Activated CD8-positive, alpha-beta T cell treated with anti-CD3 and anti-CD28 coated beads for 36 hours (primary cell): ENCODE data around the gene ITPR2. TPM values are rescaled to one million over a fixed set of nuclear protein-coding genes. Genes with fewer than 3 reads are reported as not detected.

ENCODE experiments used
- ATAC-seq: fragments of 200-7000 bp; cut with Tn5 transposase; one replicate; pipeline ENCODE4 v1.10.0; 2021; ENCODE audit warnings: mild to moderate bottlenecking, moderate library complexity
- CTCF ChIA-PET: fragments of 350-600 bp; sonication (Branson Sonifier 250); formaldehyde crosslinking; loops from one replicate; lab custom pipeline; 2021; ENCODE audit warnings: antibody characterized with exemption; lab: Charles Lee
- POLR2A ChIA-PET: fragments of 350-600 bp; sonication (Branson Sonifier 250); formaldehyde crosslinking; loops from one replicate; lab custom pipeline; 2021; ENCODE audit warnings: antibody characterized with exemption; lab: Charles Lee
- DNase-seq: peaks from one replicate; pipeline ENCODE4 v3.0.0-alpha.2; 2020
- H3K27ac Mint-ChIP-seq: one replicate; pipeline ENCODE4 v1.8.0; 2021; ENCODE audit warnings: mild to moderate bottlenecking, mixed read lengths
- H3K27me3 Mint-ChIP-seq: one replicate; pipeline ENCODE4 v1.8.0; 2021; ENCODE audit warnings: mixed read lengths
- H3K36me3 Mint-ChIP-seq: one replicate; pipeline ENCODE4 v1.8.0; 2021; ENCODE audit warnings: low read depth, mixed read lengths
- H3K4me1 Mint-ChIP-seq: one replicate; pipeline ENCODE4 v1.8.0; 2021; ENCODE audit warnings: low read depth, mixed read lengths
- H3K4me3 Mint-ChIP-seq: one replicate; pipeline ENCODE4 v1.8.0; 2021; ENCODE audit warnings: mild to moderate bottlenecking, moderate library complexity, mixed read lengths
- H3K9me3 Mint-ChIP-seq: one replicate; pipeline ENCODE4 v1.8.0; 2021; ENCODE audit warnings: mixed read lengths
- CTCF ChIP-seq: fragments of 200-600 bp; IDR thresholded peaks from one replicate; pipeline ENCODE4 v1.8.0; 2022; ENCODE audit warnings: antibody characterized with exemption, mild to moderate bottlenecking
- intact Hi-C: fragments of 100-400 bp; cut with micrococcal nuclease; formaldehyde crosslinking; loops from one replicate; pipeline ENCODE4 v1.10.0; 2022
- total RNA-seq, 2 experiments: library from RNA; stranded (reverse); gene quantifications; one replicate each; pipeline ENCODE4 v1.2.3, GENCODE V29; 2021

The ITPR2 gene
- total RNA-seq, 2 experiments from 2014 or later = 38.9 to 41.2 TPM

GRCh38 chr12:26818636-26819035 lies 14.4 kb downstream of the ITPR2 start:
- H3K4me3 Mint-ChIP-seq = no peak overlapping the region
- H3K36me3 Mint-ChIP-seq = peaks cover 12% of the 10 kb centered on the region
- peaks cover 23% of the 10 kb centered on the region for H3K4me1 Mint-ChIP-seq
- ChIA-PET CTCF (interaction anchor here (1.8 kb wide), 1 partner anchor 9 kb away, joined by 3 read pairs; no protein-coding TSS in a partner anchor), POLR2A (no interaction called here)
- no peak overlapping the region for H3K27ac Mint-ChIP-seq
- intact Hi-C loops = no loop called here
- no peak for ATAC-seq
- TF ChIP-seq CTCF = no peak
- H3K27me3 Mint-ChIP-seq = no peaks in the 10 kb centered on the region
- DNase-seq = no peak
- H3K9me3 Mint-ChIP-seq = no peaks in the 10 kb centered on the region

GRCh38 chr12:26818201-26818600 lies 14.8 kb downstream of the ITPR2 start:
- TF ChIP-seq CTCF = no peak
- no peak overlapping the region for H3K4me3 Mint-ChIP-seq
- ChIA-PET POLR2A (no interaction called here), CTCF (no interaction called here)
- no peaks in the 10 kb centered on the region for H3K27me3 Mint-ChIP-seq
- no peaks in the 10 kb centered on the region for H3K9me3 Mint-ChIP-seq
- H3K27ac Mint-ChIP-seq = no peak overlapping the region
- ATAC-seq (no peak), DNase-seq (no peak)
- intact Hi-C loops = no loop called here
- peaks cover 18% of the 10 kb centered on the region for H3K4me1 Mint-ChIP-seq
- H3K36me3 Mint-ChIP-seq = peaks cover 14% of the 10 kb centered on the region

GRCh38 chr12:26817183-26817591 lies 15.8 kb downstream of the ITPR2 start:
- Mint-ChIP-seq H3K9me3 (no peaks in the 10 kb centered on the region), H3K4me1 (peaks cover 16% of the 10 kb centered on the region), H3K27me3 (no peaks in the 10 kb centered on the region), H3K36me3 (peaks cover 15% of the 10 kb centered on the region), H3K27ac (no peak overlapping the region), H3K4me3 (no peak overlapping the region)
- intact Hi-C loops = no loop called here
- ATAC-seq (no peak), DNase-seq (no peak)
- POLR2A ChIA-PET = no interaction called here
- CTCF ChIA-PET = interaction anchor here (0.7 kb wide), 1 partner anchor 14 kb away, joined by 3 read pairs; no protein-coding TSS in a partner anchor
- no peak for TF ChIP-seq CTCF

- ATAC-seq = no peak
- intact Hi-C loops = no loop called here
- H3K27ac Mint-ChIP-seq = no peak overlapping the region
- TF ChIP-seq CTCF = no peak
- CTCF ChIA-PET = interaction anchor here (1.0 to 1.9 kb wide), 2 partner anchors 19 to 71 kb away, joined by 3 to 5 read pairs; partner anchors contain the start of gene ITPR2
- peaks cover 28% of the 10 kb centered on the region for H3K4me1 Mint-ChIP-seq
- no peaks in the 10 kb centered on the region for H3K9me3 Mint-ChIP-seq
- POLR2A ChIA-PET = interaction anchor here (1.0 kb wide), 1 partner anchor 44 kb away, joined by 3 read pairs; no protein-coding TSS in a partner anchor
- no peak for DNase-seq
- no peaks in the 10 kb centered on the region for H3K27me3 Mint-ChIP-seq
- peaks cover 14% of the 10 kb centered on the region for H3K36me3 Mint-ChIP-seq
- no peak overlapping the region for H3K4me3 Mint-ChIP-seq
Measured at GRCh38 chr12:26813812-26814211, 19.2 kb downstream of the ITPR2 start.

- CTCF ChIA-PET = interaction anchor here (3.5 kb wide), 1 partner anchor 22 kb away, joined by 13 read pairs; the partner anchor contains the start of gene ITPR2
- DNase-seq (no peak), ATAC-seq (no peak)
- no peak overlapping the region for H3K4me3 Mint-ChIP-seq
- no peaks in the 10 kb centered on the region for H3K27me3 Mint-ChIP-seq
- POLR2A ChIA-PET = interaction anchor here (1.1 to 1.9 kb wide), 2 partner anchors 20 to 22 kb away, joined by 3 to 8 read pairs; partner anchors contain the start of gene ITPR2
- H3K27ac Mint-ChIP-seq = no peak overlapping the region
- peaks cover 42% of the 10 kb centered on the region for H3K4me1 Mint-ChIP-seq
- no peak for TF ChIP-seq CTCF
- no peaks in the 10 kb centered on the region for H3K9me3 Mint-ChIP-seq
- intact Hi-C loops = no loop called here
- H3K36me3 Mint-ChIP-seq = peaks cover 23% of the 10 kb centered on the region
Measured at GRCh38 chr12:26810330-26810729, 22.7 kb downstream of the ITPR2 start.
